GM12872 (cell line): ENCODE results near the gene CDK2.

ENCODE experiments used
- TF ChIP-seq, protein P1 (sequence below): IDR thresholded peaks from 3 replicates; pipeline ENCODE4 v1.5.1; 2011; ENCODE audit warnings: low read depth, mild to moderate bottlenecking, low read length, moderate library complexity; ENCODE audit not compliant: insufficient read depth

CDK2 gene

DNA sequence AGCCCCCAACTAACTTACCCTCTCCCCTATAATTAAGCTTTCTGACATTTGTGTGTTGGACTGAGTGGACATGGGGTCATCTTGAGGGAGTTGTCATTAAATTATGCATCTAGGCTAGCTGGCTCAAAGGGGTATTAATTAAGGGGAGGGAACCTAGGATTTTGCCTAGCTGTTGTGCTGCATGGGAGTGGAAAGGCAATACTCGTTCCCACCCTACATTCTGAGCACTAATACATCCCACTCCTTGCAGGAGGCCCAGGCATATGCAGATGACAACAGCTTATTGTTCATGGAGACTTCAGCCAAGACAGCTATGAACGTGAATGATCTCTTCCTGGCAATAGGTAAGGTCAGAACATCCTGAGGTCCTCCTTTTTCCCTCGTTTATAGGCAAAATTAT lies 24.5 kb downstream of the CDK2 start:
- TF ChIP-seq, protein P1, sequence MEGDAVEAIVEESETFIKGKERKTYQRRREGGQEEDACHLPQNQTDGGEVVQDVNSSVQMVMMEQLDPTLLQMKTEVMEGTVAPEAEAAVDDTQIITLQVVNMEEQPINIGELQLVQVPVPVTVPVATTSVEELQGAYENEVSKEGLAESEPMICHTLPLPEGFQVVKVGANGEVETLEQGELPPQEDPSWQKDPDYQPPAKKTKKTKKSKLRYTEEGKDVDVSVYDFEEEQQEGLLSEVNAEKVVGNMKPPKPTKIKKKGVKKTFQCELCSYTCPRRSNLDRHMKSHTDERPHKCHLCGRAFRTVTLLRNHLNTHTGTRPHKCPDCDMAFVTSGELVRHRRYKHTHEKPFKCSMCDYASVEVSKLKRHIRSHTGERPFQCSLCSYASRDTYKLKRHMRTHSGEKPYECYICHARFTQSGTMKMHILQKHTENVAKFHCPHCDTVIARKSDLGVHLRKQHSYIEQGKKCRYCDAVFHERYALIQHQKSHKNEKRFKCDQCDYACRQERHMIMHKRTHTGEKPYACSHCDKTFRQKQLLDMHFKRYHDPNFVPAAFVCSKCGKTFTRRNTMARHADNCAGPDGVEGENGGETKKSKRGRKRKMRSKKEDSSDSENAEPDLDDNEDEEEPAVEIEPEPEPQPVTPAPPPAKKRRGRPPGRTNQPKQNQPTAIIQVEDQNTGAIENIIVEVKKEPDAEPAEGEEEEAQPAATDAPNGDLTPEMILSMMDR = no peak

DNA sequence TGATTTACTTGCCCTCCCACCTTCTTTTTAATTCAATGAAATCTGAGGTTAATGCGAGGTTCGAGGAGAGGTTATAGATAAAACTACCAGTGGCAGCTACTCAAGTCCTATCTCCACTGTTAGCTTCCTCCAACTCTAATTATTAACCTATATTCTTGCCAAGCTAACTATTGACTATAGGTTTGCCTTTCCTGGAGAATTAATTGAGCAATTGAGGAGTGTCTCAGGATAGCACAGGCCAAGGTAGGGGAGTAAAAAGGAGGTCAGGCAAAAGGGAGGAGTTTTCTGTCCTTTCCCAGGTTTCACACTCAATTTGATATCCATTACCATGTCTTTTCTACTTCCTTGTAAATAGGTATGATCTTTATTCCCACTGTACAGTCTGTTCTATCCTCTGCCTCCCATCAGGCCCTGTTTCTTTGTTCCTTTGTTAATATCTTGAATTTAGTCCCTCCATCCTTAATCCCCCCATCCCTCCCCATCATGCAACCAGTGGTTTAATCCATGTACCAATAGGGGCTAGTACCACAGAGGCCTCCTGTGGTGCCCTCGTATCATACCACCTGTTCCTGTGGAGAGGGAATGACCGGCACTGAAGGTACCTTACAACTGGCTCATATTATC lies 26.7 kb downstream of the CDK2 start:
- TF ChIP-seq, protein P1 = no peak

DNA sequence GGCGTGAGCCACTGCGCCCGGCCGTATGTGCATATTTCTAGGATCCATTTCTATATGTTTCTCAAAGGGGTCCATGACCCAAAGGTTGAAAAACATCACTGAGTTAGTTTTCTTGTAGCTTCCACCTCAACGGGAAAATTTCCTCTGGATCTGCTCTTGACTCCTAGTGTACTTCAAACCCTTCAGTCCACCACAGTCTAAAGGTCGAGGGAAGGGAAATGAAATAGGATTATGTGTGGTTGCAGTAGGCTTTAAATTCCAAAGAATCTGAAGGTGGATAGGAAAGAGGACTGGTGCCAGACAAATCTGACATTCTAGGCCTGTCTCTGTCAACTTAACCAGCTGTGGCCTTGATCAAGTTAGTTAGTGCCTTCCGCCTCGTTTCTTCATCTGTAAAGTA lies 28.7 kb downstream of the CDK2 start:
- TF ChIP-seq, protein P1 = no peak

DNA sequence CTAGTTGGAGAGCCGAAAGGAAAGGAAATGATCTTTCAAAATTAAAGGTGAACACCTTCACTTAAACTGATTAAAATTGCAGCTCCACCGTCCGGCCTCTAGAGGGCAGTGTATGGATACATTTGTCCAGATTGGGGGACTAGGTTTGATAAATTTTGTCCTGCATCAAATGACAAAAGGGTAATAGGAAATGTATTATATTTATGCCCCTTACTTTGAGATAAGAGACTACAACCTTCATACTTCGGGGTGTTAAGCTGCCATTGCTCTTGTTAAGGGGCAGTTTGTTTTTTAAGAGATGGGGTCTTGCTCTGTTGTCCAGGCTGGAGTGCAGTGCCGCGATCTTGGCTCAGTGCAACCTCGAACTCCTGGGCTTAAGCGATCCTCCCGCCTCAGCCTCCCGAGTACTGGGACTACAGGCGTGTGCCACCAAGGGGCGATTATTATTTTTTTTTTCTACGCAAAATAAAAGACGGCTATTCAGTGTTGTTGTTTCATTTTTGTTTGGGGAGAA lies 29.6 kb downstream of the CDK2 start:
- TF ChIP-seq, protein P1 = peak; percentile 76

DNA sequence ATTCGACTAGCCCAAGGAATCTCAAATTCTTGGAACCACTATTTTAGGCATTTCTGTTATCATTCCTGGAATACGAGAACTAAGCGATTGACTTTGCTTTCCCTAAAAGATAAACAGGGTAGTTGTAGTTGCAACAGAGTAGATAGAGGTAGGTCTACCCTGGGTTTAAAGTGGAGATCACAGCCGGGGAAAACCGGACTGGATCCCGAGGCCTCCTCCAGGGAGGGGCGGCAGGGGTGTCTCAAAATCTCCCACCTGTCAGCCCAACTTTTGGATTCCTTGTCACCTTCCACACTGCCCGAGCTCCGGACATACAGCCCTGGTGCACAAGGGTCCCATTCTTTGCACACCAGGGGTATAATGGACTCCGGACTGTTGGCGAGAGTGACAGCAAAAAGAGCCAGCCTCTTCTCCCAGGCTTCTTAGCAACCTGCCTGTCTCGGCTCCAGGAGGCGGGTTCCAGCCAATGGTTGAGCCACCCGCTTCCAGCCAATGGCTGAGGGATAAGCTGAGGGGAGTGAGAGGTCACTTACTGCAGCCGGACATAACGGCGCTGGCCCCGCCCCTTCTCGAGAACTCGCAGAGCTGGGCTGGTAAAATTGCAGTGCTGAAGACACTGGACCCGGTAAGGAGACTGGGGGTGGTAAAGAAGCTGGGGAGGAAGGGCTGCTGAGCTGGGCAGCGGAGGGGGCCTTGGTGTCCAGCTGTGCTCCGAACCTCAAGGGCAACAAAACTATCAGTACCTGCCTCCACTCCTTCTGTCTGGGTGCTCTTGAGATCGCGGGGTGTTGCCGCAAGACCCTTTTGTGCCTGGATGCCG lies 30.3 kb downstream of the CDK2 start, which contains the start of gene SUOX:
Gene SUOX, plus strand, starts transcription at position 562 of the 820 bp plus-strand sequence. CDS start 4,946 bp downstream, outside the sequence.
- TF ChIP-seq, protein P1 = no peak

DNA sequence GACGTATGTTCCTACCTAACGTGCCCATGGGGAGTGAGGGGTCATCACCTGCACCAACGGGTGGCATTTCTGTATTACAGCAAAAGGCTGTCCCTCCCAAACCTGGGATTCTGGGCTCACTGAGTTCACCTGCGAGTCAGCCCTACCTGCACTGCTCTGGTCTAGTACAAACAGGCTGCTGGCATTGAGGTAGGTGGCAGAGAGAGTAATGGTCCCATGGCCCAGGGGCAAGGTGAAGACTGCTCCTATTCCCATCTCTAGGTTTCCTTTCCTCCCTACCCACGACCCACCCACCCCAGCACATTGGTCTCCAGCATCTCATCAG lies 30.9 kb downstream of the CDK2 start:
- TF ChIP-seq, protein P1 = no peak

DNA sequence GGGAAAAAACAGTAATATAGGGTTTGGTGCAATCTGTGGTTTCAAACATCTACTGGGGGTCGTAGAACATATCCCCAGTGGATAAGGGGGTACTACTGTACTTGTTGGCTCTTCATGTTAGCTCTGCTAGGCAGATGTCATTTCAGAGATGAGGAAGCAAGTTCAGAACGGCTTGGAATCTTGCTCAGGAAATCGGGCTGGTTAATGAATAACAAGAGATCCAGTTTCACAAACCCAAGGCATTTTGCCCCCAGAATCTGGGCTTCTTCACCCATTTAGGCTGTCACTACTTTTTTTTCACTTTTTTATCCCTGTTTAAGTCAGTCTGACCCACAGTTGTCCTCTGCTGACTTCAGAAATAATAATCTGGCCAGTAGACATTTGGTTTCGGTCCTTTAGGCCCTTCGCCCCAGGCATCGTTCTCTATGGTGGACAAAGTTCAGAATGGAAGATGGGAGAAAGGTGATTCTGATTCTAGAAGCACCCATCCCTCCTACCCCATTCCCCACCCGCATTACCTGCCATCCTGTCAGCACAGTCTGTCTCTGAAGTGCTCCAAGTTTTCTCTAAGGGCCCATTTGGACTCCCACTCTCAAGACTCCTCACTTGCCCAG lies 35.0 kb downstream of the CDK2 start:
- TF ChIP-seq, protein P1 = no peak
